DLD1 (cell line): ENCODE results near the gene B4GALNT3.

Experiments
- in situ Hi-C: cut with HindIII; loops from 2 replicates; pipeline ENCODE4 v1.10.0; 2017; ENCODE audit warnings: low sequenced_read_pairs

B4GALNT3 gene

GRCh38 chr12:553216-554000 lies 93.7 kb downstream of the B4GALNT3 start:
- in situ Hi-C loops: no loop called here

GRCh38 chr12:554001-554285 lies 94.2 kb downstream of the B4GALNT3 start:
- in situ Hi-C loops: no loop called here

- in situ Hi-C loops: no loop called here
Measured at GRCh38 chr12:556498-556897, 96.8 kb downstream of the B4GALNT3 start.

- in situ Hi-C loops: no loop called here
Measured at GRCh38 chr12:558580-558979, 98.8 kb downstream of the B4GALNT3 start.

- in situ Hi-C loops: no loop called here
Measured at GRCh38 chr12:559208-559905, 99.6 kb downstream of the B4GALNT3 start.

GRCh38 chr12:559906-560455 lies 100.2 kb downstream of the B4GALNT3 start:
- in situ Hi-C loops: no loop called here

- in situ Hi-C loops: no loop called here
Measured at GRCh38 chr12:560691-561390, 101.1 kb downstream of the B4GALNT3 start.

- in situ Hi-C loops: no loop called here
Measured at GRCh38 chr12:561391-561705, 101.6 kb downstream of the B4GALNT3 start.

GRCh38 chr12:561908-562593 lies 102.3 kb downstream of the B4GALNT3 start:
- in situ Hi-C loops: no loop called here

- in situ Hi-C loops: no loop called here
Measured at GRCh38 chr12:562634-563033, 102.9 kb downstream of the B4GALNT3 start.

GRCh38 chr12:563250-563781 lies 103.6 kb downstream of the B4GALNT3 start:
- in situ Hi-C loops: no loop called here

GRCh38 chr12:563787-564298 lies 104.1 kb downstream of the B4GALNT3 start:
- in situ Hi-C loops: no loop called here

GRCh38 chr12:565161-565560 lies 105.4 kb downstream of the B4GALNT3 start:
- in situ Hi-C loops: no loop called here

GRCh38 chr12:565589-566105 lies 105.9 kb downstream of the B4GALNT3 start:
- in situ Hi-C loops: no loop called here

GRCh38 chr12:568486-568885 lies 108.7 kb downstream of the B4GALNT3 start:
- in situ Hi-C loops: no loop called here

- in situ Hi-C loops: no loop called here
Measured at GRCh38 chr12:569091-569676, 109.4 kb downstream of the B4GALNT3 start.

- in situ Hi-C loops: no loop called here
Measured at GRCh38 chr12:569803-570434, 110.2 kb downstream of the B4GALNT3 start.

- in situ Hi-C loops: no loop called here
Measured at GRCh38 chr12:570435-570920, 110.7 kb downstream of the B4GALNT3 start.

- in situ Hi-C loops: no loop called here
Measured at GRCh38 chr12:570921-571794, 111.4 kb downstream of the B4GALNT3 start.
